ENCODE measurements around the gene BACH1. TPM values are rescaled to one million over a fixed set of nuclear protein-coding genes. Genes with fewer than 3 reads are reported as not detected.

BACH1 gene
- total RNA-seq, 1 donor from 2014 or later: 123 TPM

GRCh38 chr21:29390778-29391177 lies 92.1 kb downstream of the BACH1 start:
- peaks cover 3% of the 10 kb centered on the region for H3K4me1 Mint-ChIP-seq (ENCODE audit: low read depth)
- peaks cover 9% of the 10 kb centered on the region for H3K9me3 Mint-ChIP-seq (ENCODE audit: low read depth)
- H3K4me3 Mint-ChIP-seq (ENCODE audit: unreplicated experiment): no peak overlapping the region
- no peak for DNase-seq (ENCODE audit: low spot score)
- H3K27ac Mint-ChIP-seq (ENCODE audit: unreplicated experiment): no peak overlapping the region
- H3K27me3 Mint-ChIP-seq (ENCODE audit: low read depth): no peaks in the 10 kb centered on the region
- TF ChIP-seq CTCF (IDR thresholded peaks at IDR 0.05): no peak
- H3K36me3 Mint-ChIP-seq (ENCODE audit: low read depth): peaks cover 2% of the 10 kb centered on the region

- Mint-ChIP-seq H3K27me3 (ENCODE audit: low read depth) (no peaks in the 10 kb centered on the region), H3K4me3 (ENCODE audit: unreplicated experiment) (no peak overlapping the region), H3K4me1 (ENCODE audit: low read depth) (peaks cover 3% of the 10 kb centered on the region), H3K9me3 (ENCODE audit: low read depth) (peaks cover 14% of the 10 kb centered on the region), H3K36me3 (ENCODE audit: low read depth) (peaks cover 9% of the 10 kb centered on the region), H3K27ac (ENCODE audit: unreplicated experiment) (no peak overlapping the region)
- DNase-seq (ENCODE audit: low spot score): no peak
- TF ChIP-seq CTCF (IDR thresholded peaks at IDR 0.05): no peak
Measured at GRCh38 chr21:29394051-29394450, 95.3 kb downstream of the BACH1 start.

Other genes with a start within 250 kb of the BACH1 start
- gene CCT8, start 225.3 kb upstream of the BACH1 start, total RNA-seq: 126 to 132 TPM (median 127 TPM) in 3 replicates
- gene MAP3K7CL, start 168.3 kb upstream of the BACH1 start, total RNA-seq: 12.8 to 99.2 TPM (median 93.1 TPM) in 3 replicates